A549 (cell line): ENCODE data around the gene RAPGEF4.
"Not testable (repeated sequence)": the region's sequence is repeated elsewhere in the genome, so short reads cannot be mapped to it uniquely, and the experiment has no call there.

Experiments used
- CHD2 ChIP-seq: fragments of 150-350 bp; IDR thresholded peaks from 2 replicates; pipeline ENCODE4 v1.6.1; 2014; ENCODE audit warnings: low read length; ENCODE audit not compliant: partially characterized antibody
- CTCF ChIP-seq: fragments of >200 bp; sonication (Bioruptor Twin); formaldehyde crosslinking; IDR thresholded peaks from 3 replicates; pipeline ENCODE4 v1.5.1; 2016
- ESRRA ChIP-seq: fragments of 150-350 bp; IDR thresholded peaks from 2 replicates; pipeline ENCODE4 v1.6.1; 2014; ENCODE audit warnings: mild to moderate bottlenecking, low read length, borderline replicate concordance
- NR3C1 ChIP-seq: fragments of >200 bp; sonication (Bioruptor Twin); formaldehyde crosslinking; IDR thresholded peaks from 3 replicates; pipeline ENCODE4 v1.6.1; 2017
- POLR2A ChIP-seq: IDR thresholded peaks from 2 replicates; pipeline ENCODE4 v1.6.1; 2012; ENCODE audit warnings: mild to moderate bottlenecking, low read length
- RCOR1 ChIP-seq: fragments of 150-350 bp; IDR thresholded peaks from 2 replicates; pipeline ENCODE4 v1.6.1; 2014; ENCODE audit warnings: antibody characterized with exemption, low read length, low read depth
- SMC3 ChIP-seq: fragments of >200 bp; sonication (Bioruptor Twin); formaldehyde crosslinking; IDR thresholded peaks from 3 replicates; pipeline ENCODE4 v1.6.1; 2018; ENCODE audit warnings: inconsistent platforms
- TF ChIP-seq, protein P1 (sequence below): fragments of 450-650 bp; IDR thresholded peaks from 2 replicates; pipeline ENCODE4 v1.6.1; 2014; ENCODE audit warnings: antibody characterized with exemption
- TF ChIP-seq, protein P2 (sequence below): fragments of >200 bp; sonication (Bioruptor Twin); formaldehyde crosslinking; IDR thresholded peaks from 3 replicates; pipeline ENCODE4 v1.6.1; 2016

DNA sequence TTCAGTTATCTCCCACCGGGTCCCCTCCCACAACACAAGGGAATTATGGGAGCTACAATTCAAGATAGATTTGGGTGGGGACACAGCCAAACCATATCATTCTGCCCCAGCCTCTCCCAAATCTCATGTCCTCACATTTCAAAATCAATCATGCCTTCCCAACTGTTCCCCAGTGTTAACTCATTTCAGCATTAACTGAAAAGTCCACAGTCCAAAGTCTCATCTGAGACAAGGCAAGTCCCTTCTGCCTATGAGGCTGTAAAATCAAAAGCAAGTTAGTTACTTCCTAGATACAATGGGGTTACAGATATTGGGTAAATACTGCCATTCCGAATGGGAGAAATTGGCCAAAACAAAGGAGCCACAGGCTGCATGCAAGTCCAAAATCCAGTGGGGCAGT, 12.9 kb downstream of the RAPGEF4 start:
- not testable (repeated sequence) for TF ChIP-seq CTCF, SMC3, ESRRA, RCOR1, NR3C1, POLR2A, CHD2
- TF ChIP-seq, protein P1, sequence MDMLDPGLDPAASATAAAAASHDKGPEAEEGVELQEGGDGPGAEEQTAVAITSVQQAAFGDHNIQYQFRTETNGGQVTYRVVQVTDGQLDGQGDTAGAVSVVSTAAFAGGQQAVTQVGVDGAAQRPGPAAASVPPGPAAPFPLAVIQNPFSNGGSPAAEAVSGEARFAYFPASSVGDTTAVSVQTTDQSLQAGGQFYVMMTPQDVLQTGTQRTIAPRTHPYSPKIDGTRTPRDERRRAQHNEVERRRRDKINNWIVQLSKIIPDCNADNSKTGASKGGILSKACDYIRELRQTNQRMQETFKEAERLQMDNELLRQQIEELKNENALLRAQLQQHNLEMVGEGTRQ: not testable (repeated sequence)
- TF ChIP-seq, protein P2, sequence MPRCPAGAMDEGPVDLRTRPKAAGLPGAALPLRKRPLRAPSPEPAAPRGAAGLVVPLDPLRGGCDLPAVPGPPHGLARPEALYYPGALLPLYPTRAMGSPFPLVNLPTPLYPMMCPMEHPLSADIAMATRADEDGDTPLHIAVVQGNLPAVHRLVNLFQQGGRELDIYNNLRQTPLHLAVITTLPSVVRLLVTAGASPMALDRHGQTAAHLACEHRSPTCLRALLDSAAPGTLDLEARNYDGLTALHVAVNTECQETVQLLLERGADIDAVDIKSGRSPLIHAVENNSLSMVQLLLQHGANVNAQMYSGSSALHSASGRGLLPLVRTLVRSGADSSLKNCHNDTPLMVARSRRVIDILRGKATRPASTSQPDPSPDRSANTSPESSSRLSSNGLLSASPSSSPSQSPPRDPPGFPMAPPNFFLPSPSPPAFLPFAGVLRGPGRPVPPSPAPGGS: not testable (repeated sequence)
